ENCODE data around the gene CACNA2D4.

CACNA2D4 gene

DNA sequence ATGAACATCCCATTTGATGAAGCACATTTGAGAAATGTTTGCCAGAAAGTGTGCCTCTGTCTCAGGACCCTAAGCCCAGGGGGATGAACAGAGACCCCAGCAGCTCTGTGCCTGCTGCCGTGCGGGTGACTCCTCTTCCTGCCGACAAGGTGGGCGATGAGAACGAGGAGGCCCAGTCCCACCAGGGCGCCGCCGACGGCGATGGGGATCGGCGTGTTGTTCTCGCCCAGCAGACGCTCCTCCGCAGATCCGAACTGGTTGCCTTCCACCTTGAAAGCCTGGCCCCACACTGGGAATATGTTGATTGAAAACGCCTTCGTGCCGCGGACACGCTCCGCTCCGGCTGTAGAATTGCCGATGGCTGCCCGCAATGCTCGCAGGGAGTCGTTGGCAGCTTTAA lies 54.0 kb downstream of the CACNA2D4 start:
- H4K20me1 ChIP-seq (ENCODE audit: insufficient read depth, low read length): no peaks in the 10 kb centered on the region
- H3K27me3 ChIP-seq (replicated peaks; ENCODE audit: insufficient read depth, low read length): no peaks in the 10 kb centered on the region
- H3K4me1 ChIP-seq (ENCODE audit: low read length): no peaks in the 10 kb centered on the region
- H2AFZ ChIP-seq (ENCODE audit: low read length): no peak overlapping the region
- no peaks in the 10 kb centered on the region for H3K9me3 ChIP-seq (replicated peaks; ENCODE audit: insufficient read depth, low read length)
- no peaks in the 10 kb centered on the region for H3K79me2 ChIP-seq (ENCODE audit: low read length)
- no peak for DNase-seq
- H3K9me2 ChIP-seq (replicated peaks; ENCODE audit: insufficient read depth, low read length): no peaks in the 10 kb centered on the region
- H3K27ac ChIP-seq (ENCODE audit: low read length): no peak overlapping the region
- H3K36me3 ChIP-seq (replicated peaks; ENCODE audit: insufficient read depth, low read length): no peaks in the 10 kb centered on the region
- H3K4me2 ChIP-seq (ENCODE audit: low read depth, low read length): no peak overlapping the region
- H3K4me3 ChIP-seq (ENCODE audit: low read length): no peak overlapping the region
- no peaks in the 10 kb centered on the region for H3F3A ChIP-seq (ENCODE audit: insufficient read depth, low read length)
- no peak overlapping the region for H3K9ac ChIP-seq (ENCODE audit: low read length)
- TF ChIP-seq EZH2 (optimal IDR thresholded peaks at IDR 0.05; ENCODE audit: low read depth, low read length) (no peak), CTCF (IDR thresholded peaks at IDR 0.05; ENCODE audit: low read length) (no peak), EZH2phosphoT487 (IDR thresholded peaks at IDR 0.05; ENCODE audit: low read length) (no peak)

DNA sequence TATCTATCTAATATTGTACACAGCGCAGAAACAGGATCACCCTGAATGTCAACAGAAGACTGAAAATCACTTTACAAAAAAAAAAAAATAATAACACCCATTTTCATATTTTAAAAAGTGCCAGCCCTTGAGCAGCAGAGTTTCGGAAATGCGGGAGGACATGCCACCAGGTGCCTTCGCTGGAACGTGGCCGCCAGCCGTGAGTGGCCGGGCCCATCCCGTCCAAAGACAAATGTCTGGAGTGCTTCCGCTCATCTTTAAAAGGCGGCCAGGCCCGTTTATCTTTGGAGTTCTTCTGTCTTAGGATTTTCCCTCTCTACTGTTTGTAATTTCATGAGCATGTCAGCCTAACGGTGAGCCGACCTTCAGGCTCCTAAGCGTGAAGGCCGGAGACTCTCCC lies 54.6 kb downstream of the CACNA2D4 start:
- no peak overlapping the region for H3K27ac ChIP-seq (ENCODE audit: low read length)
- DNase-seq: no peak
- no peaks in the 10 kb centered on the region for H3F3A ChIP-seq (ENCODE audit: insufficient read depth, low read length)
- no peaks in the 10 kb centered on the region for H3K36me3 ChIP-seq (replicated peaks; ENCODE audit: insufficient read depth, low read length)
- H3K79me2 ChIP-seq (ENCODE audit: low read length): no peaks in the 10 kb centered on the region
- H3K9me2 ChIP-seq (replicated peaks; ENCODE audit: insufficient read depth, low read length): no peaks in the 10 kb centered on the region
- no peak overlapping the region for H3K9ac ChIP-seq (ENCODE audit: low read length)
- H4K20me1 ChIP-seq (ENCODE audit: insufficient read depth, low read length): no peaks in the 10 kb centered on the region
- no peak for TF ChIP-seq CTCF (IDR thresholded peaks at IDR 0.05; ENCODE audit: low read length)
- no peak for TF ChIP-seq EZH2phosphoT487 (IDR thresholded peaks at IDR 0.05; ENCODE audit: low read length)
- TF ChIP-seq EZH2 (optimal IDR thresholded peaks at IDR 0.05; ENCODE audit: low read depth, low read length): no peak
- H3K4me2 ChIP-seq (ENCODE audit: low read depth, low read length): no peak overlapping the region
- no peak overlapping the region for H2AFZ ChIP-seq (ENCODE audit: low read length)
- H3K4me3 ChIP-seq (ENCODE audit: low read length): no peak overlapping the region
- no peaks in the 10 kb centered on the region for H3K9me3 ChIP-seq (replicated peaks; ENCODE audit: insufficient read depth, low read length)
- H3K4me1 ChIP-seq (ENCODE audit: low read length): no peaks in the 10 kb centered on the region
- H3K27me3 ChIP-seq (replicated peaks; ENCODE audit: insufficient read depth, low read length): no peaks in the 10 kb centered on the region

GRCh38 chr12:1862973-1863372 lies 55.5 kb downstream of the CACNA2D4 start:
- DNase-seq: no peak

More at GRCh38 chr12:1862973-1863372, 55.5 kb downstream of the CACNA2D4 start:
- Histone ChIP-seq H3K9me3 (replicated peaks; ENCODE audit: insufficient read depth, low read length) (no peaks in the 10 kb centered on the region), H3K4me3 (ENCODE audit: low read length) (no peak overlapping the region), H3K27ac (ENCODE audit: low read length) (no peak overlapping the region), H4K20me1 (ENCODE audit: insufficient read depth, low read length) (no peaks in the 10 kb centered on the region), H3K4me2 (ENCODE audit: low read depth, low read length) (no peak overlapping the region), H3K9ac (ENCODE audit: low read length) (no peak overlapping the region), H3K9me2 (replicated peaks; ENCODE audit: insufficient read depth, low read length) (no peaks in the 10 kb centered on the region), H3F3A (ENCODE audit: insufficient read depth, low read length) (no peaks in the 10 kb centered on the region), H3K36me3 (replicated peaks; ENCODE audit: insufficient read depth, low read length) (no peaks in the 10 kb centered on the region), H2AFZ (ENCODE audit: low read length) (no peak overlapping the region), H3K4me1 (ENCODE audit: low read length) (no peaks in the 10 kb centered on the region), H3K79me2 (ENCODE audit: low read length) (no peaks in the 10 kb centered on the region), H3K27me3 (replicated peaks; ENCODE audit: insufficient read depth, low read length) (no peaks in the 10 kb centered on the region)
- TF ChIP-seq CTCF (IDR thresholded peaks at IDR 0.05; ENCODE audit: low read length): no peak
- no peak for TF ChIP-seq EZH2 (optimal IDR thresholded peaks at IDR 0.05; ENCODE audit: low read depth, low read length)
- TF ChIP-seq EZH2phosphoT487 (IDR thresholded peaks at IDR 0.05; ENCODE audit: low read length): no peak
